Activated CD8-positive, alpha-beta memory T cell treated with anti-CD3 and anti-CD28 coated beads for 48 hours (primary cell): ENCODE results near the gene MTFMT.
"Not testable (repeated sequence)": the region's sequence is repeated elsewhere in the genome, so short reads cannot be mapped to it uniquely, and the experiment has no call there.

Experiments
- DNase-seq, 3 experiments: peaks; one replicate each; pipeline ENCODE4 v3.0.0-alpha.2; 2020; ENCODE audit warnings: low read depth in 2 of 3, low spot score in 2 of 3

The MTFMT gene

DNA sequence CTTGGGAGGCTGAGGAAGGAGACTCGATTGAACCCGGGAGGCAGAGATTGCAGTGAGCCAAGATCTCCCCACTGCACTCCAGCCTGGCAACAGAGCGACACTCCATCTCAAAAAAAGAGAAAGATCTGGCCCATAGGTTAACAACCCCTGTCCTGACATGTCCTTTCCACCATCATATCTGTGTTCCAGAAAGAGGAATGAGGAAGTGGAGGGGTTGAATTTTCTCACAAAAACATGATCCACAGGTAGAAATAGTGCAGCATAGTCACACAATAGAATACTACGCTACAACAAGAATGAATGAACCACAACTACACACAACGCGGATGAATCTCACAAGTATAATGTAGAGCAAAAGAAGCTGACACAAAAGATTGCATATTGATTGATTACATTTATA, 11.0 kb upstream of the MTFMT start:
- no peak for DNase-seq

DNA sequence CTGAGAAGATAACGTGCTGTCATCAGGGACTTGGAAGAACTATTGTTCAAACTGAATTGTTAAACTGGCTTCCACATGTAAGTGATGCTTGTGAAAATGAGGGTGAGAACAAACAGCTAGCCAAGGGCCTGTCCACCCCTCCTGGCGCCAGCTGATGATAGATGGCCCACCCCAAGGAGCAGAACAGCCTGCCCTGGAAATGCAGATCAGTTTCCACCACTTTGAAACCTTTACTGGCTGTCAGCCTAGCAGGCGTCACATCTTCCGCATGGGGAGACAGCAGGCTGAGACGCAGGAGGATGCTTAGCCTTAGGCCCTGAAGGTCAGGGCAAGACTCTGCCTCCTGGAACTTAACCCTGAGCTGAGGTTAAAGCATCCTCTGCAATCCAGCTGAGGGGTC, 9.4 kb upstream of the MTFMT start:
- no peak for DNase-seq

DNA sequence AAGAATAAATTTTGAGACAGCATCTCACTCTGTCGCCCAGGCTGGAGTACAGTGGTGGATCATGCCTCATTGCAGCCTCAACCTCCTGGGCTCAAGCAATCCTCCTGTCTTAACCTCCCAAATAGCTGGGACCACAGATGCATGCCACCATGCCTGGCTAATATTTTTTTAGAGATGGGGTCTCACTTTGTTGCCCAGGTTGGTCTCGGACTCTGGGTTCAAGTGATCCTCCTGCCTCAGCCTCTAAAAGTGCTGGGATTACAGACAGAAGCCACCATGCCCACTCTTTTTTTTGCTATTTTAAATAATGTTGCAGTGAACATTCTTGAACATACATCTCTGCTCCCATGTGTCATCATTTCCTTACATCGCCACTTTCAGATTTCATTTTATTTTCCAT, 9.0 kb upstream of the MTFMT start:
- DNase-seq, result no peak

DNA sequence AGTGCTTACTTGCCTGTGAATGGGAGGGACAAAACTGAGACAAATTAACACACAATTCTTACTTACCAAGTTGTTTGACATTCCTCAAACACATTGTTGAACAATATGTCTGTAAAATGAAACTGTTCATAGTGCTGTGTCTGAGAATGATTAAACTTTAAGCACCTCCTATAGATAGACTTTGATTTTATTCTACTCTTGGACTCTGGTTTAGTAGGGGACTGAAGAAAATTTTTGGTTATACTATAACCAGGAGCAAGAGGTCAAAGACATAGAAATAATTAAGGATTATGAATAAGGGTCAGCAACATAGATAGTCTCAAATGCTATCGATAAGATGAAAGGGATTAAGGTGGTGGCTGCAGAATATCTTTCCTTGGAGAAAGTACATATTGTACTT, 7.9 kb upstream of the MTFMT start:
- DNase-seq, result no peak

DNA sequence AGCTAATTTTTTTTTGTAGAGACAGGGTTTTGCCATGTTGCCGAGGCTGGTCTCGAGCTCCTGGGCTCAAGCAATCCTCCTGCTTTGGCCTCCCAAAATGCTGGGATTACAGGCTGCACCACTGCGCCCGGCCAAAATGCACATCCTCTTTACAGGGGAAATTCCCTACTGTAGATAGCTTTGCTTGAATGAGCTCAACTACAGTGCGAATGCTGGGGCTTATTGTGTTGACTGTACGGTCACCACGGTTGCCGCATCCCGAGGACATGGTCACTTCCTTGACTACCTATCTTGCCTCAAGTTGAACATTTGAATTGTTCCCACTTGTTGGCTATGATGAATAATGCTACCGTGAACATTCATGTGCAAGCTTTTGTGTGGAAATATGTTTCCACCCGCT, 5.3 kb upstream of the MTFMT start:
- no peak for DNase-seq

DNA sequence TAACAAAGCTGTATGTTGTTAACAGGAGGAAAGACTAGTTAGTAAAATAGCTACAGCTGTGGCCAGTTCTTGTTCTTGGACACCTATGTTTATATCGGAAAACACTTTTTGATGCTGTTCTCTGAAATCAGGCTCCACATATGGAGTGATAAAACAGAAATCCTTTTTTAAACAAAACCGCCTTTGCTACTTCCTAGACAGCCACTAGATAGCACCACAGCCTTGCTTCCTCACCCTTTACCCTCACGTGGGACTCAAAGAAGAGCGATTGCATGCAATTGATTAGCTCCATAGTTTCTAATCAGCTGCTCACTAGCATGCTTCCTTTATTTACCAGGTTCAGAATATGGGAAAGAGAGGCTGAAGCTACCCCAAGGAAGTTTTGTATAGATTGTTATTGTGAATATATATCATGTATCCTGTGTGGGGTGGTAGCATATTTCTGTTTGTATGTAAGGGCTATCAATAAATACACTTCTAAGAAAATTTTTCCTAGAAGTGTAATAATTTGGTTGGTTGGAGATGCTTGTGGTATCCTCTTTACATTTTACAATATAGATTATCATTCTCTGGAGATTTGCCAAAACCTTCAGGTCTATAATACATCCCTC, 4.3 kb upstream of the MTFMT start:
- no peak for DNase-seq

DNA sequence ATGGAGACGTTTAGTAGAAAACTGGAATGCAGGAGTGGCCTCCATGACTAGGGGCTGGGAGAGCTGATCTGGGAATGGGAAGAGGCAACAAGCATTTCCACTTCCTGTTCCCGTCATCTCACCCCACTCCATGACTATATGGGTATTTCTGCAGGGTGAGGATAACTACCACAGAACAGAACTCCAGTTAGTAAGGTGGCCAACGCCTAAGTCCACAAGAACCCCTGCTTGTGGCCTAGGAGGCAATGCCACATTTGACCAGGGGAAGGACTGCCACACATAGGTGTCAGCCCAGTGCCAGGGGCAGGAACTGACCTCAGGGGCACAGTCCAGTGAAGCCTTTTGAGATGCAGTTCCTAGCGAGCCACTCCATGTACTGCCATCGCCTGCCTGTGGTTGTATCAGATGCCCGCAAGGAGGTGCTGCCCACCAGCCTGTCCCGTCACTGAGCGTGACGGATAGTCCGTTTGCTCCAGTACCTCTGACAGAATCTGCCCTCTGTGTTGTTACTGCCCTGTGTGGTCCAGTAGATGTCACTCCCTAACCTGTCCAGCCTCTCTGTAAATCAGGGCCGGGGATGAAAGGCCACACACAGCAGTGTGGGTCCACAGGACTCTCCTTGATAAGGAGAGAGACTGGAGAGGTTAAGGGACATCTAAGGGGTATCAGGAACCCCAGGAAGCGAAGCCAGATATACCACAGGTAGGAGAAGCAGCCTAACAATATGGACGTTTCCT, 3.5 kb upstream of the MTFMT start:
- DNase-seq, result no peak

DNA sequence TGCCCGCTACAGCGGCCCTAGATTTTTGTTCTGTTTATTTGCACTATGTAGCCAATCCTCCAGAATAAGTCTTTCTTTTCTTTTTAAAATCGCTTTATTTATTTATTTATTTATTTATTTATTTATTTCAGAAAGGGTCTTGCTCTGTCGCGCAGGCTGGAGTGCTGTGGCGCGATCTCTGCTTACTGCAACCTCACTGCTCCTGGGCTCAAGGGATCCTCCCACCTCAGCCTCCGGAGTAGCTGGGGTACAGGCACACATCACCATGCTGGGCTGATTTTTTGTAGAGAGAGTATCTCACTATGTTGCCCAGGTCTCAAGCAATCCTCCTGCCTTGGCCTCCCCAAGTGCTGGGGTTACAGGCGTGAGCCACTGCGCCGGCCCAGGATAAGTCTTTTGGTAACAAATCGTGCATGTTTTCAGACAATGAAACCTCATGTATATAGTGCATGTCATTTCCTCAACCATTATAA, 333 bp upstream of the MTFMT start:
- DNase-seq, result no peak

DNA sequence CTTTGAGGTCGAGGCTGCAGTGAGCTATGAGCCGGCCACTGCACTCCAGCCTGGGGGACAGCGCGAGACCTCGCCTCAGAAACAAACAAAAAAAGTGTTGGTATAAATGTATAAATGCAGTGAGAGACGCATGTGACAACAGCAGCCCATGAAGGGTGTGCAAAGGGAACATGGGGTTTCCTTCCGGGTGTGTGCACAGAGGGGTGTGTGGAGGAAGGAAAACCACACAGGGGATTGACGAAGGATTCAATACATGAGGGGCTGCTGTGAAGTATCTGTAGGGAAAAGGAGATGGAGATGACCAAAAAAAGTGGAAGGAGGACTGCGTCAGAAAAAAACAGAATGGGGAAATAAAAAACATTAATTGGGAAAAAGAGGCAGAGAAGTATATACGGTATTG, 1.1 kb downstream of the MTFMT start:
- DNase-seq, result no peak

DNA sequence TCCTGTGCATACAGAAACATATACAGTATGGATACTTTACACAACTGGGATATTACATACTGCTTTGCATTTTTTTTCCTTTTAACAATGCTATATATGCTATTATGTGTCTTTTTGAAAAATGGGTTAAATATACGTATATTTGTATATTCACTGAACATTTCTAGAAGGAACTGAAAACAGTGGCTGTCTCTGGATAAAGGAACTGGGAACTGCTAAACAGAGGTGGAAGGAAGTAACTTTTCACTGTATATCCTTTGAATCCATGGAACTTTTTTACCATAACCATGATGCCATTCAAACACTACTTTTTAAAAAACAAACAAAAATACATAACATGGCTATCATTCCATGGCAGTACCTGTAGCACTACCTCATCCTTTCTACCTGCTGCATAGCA, 1.8 kb downstream of the MTFMT start:
- DNase-seq, result no peak

DNA sequence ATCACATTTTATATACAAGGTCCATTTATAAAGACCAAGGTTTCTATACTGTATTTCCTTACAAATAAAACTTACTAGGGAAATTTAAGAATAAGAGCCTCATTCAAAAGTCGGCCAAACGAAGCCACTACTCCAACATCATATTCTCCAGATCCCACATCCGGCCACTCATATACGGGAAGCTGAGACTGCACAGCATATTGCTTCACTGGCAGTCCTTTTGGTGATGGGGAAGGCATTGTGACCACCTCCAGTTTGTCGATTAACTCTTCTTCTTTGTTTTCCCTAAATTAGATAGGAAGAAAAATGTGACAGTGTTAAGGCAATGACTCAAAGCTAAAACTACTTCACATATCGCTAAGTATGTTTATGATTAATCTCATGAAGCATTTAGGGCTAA, 2.7 kb downstream of the MTFMT start:
- DNase-seq, result no peak

DNA sequence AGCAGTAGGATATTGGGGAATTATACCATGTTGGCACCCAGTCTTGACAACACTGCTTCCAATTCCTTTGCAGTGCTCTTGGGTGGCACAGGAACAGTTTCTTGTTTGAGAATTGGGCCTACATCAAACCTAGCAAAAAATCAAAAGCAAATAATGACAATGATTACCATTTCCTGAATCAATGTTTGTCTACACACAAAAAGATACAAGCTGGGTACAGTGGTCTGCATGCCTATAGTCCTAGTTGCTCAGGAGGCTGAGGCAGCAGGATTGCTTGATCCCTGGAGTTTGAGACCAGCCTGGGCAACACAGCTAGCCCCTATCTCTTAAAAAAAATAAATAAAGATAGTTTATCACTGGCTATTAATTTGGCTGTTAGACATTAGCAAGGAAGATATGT, 8.0 kb downstream of the MTFMT start:
- DNase-seq, result no peak

DNA sequence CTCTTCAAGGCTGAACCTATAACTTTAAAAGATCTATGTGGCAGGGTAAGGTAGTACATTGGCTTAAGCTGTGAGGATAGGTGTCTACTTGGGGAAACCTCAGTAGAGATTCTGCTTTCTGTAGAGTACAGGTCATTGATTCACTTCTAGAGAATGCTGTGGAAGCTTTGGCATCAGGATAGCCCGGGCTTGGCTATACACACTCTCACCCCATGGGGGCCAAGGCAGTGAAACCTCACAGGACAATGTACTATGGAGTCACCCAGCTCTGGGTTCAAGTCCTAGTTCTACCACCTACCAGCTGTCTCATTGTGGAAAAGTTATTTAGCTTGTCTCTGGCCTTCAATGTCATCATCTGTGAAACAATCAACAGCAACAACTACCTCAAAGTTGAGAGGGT, 9.0 kb downstream of the MTFMT start:
- no peak for DNase-seq

DNA sequence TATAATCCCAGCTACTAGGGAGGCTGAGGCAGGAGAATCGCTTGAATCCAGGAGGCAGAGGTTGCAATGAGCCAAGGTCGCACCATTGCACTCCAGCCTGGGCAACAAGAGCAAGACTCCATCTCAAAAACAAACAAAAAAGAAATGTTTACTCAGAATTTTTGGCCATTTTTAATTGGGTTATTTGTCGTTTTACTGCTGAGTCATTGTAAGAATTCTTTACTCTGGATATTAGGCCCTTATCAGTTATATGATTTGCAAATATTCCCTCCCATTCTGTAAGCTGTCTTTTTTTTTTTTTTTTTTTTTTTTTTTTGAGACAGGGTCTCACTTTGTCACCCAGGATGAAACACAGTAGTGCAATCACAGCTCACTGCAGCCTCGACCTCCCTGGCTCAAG, 18.2 kb downstream of the MTFMT start:
- not testable (repeated sequence) for DNase-seq

DNA sequence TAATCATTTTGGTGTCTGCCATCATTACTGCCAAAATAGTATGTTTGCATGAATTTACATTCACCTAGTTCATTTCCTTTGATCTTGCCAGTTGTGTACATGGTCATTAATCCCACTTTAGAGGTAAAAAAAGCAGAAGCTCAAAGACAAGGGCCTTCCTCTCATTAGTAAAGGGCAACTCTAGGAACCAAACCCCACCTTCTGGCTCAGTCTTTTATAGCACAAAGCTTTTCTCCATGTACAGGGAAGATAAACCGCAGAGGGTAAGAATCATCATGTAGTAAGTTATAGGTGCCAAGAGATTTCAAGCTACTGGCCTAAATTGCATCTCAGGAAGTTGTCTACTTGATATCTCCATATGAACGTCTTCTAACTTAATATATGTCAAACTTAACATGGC, 20.5 kb downstream of the MTFMT start:
- no peak for DNase-seq

DNA sequence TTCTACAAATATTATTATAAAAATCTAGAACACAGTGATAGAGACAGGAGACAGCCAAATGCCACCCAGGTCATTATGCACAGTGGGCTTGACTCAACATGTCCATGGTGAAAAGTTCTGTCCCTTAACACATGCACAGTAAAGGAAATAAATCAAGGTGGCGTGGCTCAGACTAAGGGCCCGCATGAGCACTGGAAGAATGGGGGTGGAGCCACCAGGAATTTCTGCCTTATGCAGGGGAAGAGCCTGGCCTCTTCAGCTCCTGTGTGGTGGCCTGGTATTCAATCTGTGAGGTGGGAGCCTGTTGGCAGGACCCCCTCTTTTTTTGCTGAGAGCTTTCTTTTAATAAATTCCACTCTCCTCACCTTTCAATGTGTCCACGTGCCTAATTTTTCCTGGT, 22.6 kb downstream of the MTFMT start:
- no peak for DNase-seq

DNA sequence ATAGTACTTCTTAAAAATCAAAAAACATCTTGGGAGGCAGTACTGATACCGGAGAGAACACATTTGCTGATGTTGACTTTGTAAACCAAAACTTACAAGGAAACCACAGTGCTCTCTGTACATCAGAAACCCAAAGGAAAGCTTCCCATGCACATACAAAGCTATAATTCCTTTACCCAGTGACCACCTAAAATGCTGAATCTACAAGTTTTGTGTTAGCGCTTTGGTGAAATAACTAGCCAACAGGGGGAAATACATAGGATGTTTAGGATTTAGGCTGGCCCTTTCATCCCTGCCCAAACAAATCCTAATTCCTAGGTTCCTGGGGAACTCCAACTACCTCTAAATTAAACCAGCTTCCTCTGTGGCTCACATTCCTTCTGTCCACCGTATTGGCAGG, 24.4 kb downstream of the MTFMT start:
- no peak for DNase-seq

DNA sequence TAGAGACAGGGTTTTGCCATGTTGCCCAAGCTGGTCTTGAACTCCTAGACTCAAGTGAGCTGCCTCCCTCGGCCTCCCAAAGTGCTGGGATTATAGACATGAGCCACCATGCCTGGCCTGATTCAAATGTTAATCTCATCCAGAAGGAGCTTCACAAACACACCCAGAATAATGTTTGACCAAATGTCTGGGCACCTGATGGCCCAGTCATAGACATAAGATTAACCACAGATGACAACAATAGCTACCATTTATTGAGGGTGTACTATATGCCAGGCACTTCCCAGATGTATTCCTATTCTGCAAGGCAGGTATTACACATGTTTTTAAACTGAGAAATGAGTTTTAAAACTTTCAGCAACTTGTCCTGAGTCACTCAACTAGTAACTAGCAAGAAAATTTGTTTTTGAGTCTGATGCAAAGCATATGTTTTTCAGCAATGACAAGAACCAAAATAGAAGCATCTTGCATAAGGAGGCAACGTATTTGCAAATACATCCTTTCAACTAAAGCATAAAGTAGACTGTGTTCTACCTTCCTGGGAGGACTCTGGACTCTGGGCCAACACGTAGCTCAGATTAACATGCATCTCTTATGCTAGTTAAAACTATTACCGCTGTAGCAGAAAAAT, 31.6 kb downstream of the MTFMT start:
- no peak for DNase-seq

DNA sequence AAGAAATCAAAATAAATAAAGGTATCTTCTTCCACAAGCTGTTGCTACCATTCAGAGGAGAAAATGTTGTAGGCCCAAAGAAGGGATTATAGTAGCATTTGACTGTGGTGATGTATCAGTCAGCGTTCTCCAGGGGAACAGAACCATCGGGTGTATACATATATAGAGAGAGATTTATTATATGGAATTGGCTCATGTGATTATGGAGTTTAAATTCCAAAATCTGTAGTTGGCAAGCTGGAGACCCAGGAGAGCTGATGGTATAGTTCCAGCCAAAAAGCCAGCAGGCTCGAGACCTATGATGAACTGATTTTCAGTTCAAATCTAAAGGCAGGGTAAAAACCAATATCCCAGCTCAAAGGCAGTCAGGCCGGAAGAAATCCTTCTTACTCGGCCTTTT, 32.4 kb downstream of the MTFMT start:
- no peak for DNase-seq

DNA sequence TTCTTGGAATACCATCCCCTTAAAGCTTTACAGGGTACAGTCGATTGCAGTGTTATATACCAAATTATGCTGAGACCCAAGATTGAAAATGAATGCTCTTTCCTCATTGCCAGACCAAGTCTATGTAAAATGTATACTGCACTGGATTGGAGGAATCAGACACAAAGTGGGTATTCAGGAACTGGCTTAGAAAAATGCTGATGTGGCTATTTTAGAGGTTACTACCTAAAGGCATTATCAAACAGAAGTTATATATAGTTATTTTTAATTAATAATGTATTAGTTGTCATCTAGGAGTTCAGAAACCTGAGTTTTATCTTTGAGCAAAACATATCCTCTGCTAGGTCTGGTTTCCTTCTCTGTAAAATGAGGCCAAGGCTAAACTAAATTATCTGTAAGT, 36.1 kb downstream of the MTFMT start:
- no peak for DNase-seq

DNA sequence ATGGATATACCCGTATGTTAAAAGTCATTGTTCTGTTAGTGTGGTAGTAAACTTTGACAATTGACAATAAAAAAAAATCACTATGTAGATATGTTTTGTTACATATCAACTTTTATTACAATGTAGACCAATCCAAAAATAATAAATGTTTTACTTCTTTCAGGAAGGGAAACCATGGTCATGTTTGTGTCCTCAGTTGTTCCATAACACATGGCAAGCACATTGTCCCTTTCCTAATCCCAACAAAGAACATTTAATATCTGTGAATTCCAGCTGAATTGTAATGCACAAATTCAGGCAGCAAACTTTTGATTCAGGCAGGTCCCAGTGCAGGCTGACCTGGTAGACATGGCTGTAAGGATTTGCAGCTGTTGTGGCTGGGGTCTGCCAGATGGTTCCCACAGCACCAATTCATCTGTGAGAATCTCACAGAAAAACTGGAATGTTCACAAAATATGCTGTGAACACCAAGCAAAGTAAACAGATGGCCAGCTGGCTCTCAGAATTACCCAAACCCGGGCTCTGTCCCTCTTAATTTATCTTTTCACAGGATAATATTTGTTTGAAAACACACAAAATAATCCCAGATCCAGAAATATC, 37.8 kb downstream of the MTFMT start:
- DNase-seq, result no peak

DNA sequence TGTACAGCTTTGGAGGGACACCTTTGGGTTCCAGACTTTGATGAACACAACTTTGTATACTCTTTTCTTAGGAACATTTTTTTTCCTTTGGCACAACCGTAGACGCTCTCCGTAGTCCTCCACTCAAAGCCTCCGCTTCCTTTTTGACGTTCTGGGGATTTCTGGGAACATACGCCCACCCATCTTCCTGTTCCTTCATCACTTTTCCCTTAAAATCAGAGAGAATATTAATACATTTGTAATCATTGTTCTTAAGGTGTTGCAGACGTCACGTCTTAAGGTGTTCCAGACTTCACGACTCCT, 39.3 kb downstream of the MTFMT start:
- DNase-seq, result no peak
